HG03097 (cell line): Measurements from ENCODE around the gene ABHD4.

Experiments
- ATAC-seq: cut with Tn5 transposase; IDR thresholded peaks from one replicate; pipeline ENCODE4 v1.9.1; 2021; ENCODE audit not compliant: unreplicated experiment, low FRiP score

Gene ABHD4

DNA sequence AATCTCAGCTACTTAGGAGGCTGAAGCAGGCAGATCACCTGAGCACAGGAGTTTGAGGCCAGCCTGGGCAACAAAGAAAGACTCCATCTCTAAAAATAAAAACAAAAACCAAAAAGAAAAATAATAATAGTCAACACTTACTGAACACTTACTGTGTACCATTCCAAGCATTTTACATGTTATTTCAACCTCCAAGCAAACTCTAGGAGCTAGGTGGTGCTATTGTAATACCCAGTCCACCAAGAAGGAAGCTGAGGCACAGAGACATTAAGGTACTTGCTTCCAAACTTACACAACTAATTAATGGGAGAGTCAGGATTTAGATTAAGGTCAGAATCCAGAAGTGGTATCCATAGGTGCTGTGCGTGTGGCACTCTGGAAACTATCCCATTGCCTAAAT, 59.8 kb downstream of the ABHD4 start:
- no peak for ATAC-seq

DNA sequence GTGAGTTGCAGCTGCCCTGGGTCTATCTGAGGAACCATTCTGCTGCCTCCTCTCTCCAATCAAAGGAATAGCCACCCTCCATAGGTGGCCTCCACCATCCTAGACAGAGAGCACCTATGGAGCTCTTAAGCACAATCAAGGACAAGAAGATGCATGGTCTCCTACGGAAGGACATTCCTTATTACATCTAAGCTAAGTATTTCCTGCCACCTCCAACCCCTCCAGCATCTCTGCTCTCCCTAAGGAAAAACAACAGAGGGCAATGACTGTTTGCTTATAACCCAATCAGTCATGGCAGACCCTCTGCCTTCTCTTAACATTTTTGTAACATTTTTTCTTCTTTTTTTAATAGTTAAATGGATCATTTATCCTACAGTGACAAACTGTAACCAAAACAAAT, 60.8 kb downstream of the ABHD4 start:
- ATAC-seq = no peak

DNA sequence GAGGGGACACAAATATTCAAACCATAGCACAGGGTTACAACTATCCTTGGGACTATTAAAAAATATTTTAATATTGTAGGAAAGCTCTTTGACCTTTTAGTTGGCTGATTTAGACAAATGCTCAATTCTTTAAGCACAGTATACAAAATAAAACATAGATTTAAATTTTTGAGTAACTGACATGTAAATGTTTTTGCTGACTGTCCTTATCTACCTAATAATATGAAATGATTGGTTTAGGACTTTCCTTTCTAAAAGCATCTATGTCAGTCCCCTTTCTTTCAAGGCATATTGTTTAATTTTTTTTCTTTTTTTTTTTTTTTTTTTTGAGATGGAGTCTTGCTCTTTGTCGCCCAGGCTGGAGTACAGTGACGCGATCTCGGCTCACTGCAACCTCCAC, 62.6 kb downstream of the ABHD4 start:
- no peak for ATAC-seq
